Stimulated activated CD4-positive, alpha-beta T cell treated with anti-CD3 and anti-CD28 coated beads, Interleukin-15, amount 100 ng/mL, for 48 hours (primary cell): ENCODE measurements around the gene TSEN2.
"Not testable (repeated sequence)": the region's sequence is repeated elsewhere in the genome, so short reads cannot be mapped to it uniquely, and the experiment has no call there.

Source experiments
- DNase-seq, 2 donors: peaks; one replicate each; pipeline ENCODE4 v3.0.0-alpha.2; 2020; ENCODE audit warnings: low read depth in 2 of 2

TSEN2 gene

GRCh38 chr3:12503126-12503957, 19.1 kb downstream of the TSEN2 start:
- no peak for DNase-seq

- DNase-seq = no peak
Observed at GRCh38 chr3:12506201-12506709, 22.0 kb downstream of the TSEN2 start.

- DNase-seq = no peak
Observed at GRCh38 chr3:12507591-12508281, 23.5 kb downstream of the TSEN2 start.

- no peak for DNase-seq
Observed at GRCh38 chr3:12508291-12508700, 24.0 kb downstream of the TSEN2 start.

- DNase-seq = no peak
Observed at GRCh38 chr3:12509466-12509865, 25.2 kb downstream of the TSEN2 start.

- no peak for DNase-seq
Observed at GRCh38 chr3:12512534-12513118, 28.3 kb downstream of the TSEN2 start.

DNA sequence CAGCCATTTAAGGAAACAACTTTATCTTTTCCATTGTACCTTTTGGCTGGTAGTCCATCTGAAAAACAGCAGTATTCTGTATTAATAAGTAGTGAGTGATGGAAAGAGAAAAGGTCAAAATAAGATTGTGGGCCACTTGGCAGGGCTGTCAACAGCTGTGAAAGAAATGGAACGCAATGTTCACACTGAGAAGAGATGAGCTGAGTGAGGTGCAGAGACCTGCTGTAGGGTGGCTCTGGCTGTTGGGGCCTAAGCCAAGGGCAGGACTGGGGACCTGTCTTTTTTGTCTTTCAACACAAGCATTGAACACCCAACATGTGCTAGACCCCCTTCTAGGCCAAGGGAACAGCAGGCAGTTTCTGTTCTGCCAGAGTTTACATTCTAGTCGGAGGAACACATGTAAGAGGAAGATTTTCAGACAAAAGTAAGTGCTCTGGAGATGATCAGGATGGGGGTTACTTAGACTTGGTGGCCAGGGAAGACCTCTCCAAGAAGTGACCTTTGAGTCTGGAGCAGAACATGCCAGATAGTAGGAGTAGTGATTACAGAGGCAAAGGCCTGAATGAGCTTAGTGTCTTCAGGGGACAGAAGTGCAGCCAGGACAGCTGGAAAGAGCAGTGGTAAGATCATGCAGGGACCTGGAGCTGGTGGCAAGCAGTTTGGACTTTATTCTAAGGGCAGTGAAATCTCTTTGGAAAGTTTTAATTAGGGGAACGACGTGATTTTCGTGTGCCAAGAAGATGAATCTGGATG, 29.6 kb downstream of the TSEN2 start:
- DNase-seq = no peak

DNA sequence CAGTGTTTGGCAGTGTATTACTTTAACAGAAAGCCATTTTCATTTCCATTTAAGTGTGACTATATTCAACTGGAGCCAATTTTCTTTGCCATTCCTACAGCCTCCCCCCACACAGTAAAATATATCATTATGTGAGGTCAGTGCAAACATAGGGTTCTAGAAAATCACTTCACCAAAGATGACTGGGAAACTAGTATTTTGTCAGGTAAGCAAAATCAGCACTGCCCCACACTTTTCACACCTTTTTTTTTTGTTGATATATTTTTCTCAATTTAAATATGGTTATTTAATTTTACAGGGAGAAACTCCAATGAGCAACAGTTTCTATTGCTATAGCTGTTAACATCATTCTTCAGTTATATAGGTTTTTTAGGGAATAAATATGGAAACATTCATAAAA, 31.4 kb downstream of the TSEN2 start:
- no peak for DNase-seq

DNA sequence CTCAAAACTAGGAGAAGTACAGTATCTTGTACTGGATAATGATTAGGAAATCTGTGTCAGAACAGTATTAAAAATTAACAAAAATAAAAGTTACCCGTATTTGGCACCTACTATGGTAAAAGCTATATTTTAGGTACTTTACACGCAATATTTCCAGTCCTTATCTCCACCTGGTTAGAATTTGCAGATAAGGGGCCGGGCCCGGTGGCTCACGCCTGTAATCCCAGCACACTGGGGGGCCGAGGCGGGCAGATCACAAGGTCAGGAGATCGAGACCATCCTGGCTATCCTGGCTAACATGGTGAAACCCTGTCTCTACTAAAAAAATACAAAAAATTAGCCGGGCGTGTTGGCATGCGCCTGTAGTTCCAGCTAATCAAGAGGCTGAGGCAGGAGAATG, 32.6 kb downstream of the TSEN2 start:
- no peak for DNase-seq

- no peak for DNase-seq
Observed at GRCh38 chr3:12518261-12519028, 34.2 kb downstream of the TSEN2 start.

- DNase-seq = no peak
Observed at GRCh38 chr3:12521010-12521409, 36.7 kb downstream of the TSEN2 start.

DNA sequence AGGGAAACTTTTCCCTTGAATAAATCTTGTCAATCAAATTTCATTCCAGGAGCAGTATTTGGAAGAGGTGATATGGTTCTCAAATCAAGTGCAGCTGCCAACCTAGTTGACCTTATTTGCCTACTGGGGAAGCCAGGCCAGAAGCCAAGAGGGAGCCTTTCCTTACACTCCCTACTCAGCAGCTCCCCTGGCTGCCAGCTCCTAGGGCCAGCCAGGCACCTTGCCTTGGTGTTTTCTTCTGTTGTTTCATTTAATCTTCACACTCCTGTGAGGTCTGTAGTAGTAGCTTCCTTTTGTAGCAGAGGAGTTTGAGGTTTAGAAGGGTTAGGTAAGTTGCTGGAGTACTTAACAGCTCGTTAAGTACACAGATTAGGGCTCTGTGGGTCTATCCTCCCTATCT, 38.4 kb downstream of the TSEN2 start:
- DNase-seq = no peak

DNA sequence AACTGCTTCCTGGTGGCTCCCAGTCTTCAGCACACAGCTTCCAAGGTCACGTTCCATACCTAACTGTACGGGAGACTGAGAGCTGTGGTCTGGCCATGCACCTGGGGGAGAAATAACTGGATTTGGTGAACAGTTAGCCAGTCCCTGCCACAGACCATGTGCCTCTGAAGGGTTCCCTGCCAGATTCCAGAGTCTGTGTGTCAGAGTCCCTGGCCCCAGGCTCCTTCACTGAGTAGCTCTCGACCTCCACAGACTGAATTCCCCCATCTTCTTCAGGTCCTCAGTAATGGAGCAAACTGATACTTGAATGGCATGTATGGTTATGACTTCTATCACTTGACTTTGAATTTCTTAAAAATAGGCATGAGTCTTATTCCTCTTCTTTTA, 43.5 kb downstream of the TSEN2 start:
- no peak for DNase-seq

DNA sequence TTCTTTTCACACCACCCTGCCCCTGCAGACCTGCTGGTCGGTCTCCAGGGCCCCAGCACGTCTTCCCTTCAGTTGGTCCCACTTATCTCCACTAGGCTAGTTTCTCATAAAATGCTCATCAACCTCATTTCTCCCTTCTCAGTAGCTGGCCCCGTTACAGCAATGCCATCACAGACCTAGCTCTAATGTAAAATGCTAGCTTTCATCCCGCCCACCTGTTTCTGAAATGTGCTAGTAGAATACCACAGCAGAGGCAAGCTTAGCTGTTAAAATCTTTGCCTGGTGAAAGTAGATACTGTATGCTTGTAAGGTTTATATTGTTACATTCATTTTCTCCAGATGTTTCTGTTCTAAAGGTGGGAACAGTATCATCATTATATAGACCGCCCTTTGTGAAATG, 47.9 kb downstream of the TSEN2 start:
- no peak for DNase-seq

DNA sequence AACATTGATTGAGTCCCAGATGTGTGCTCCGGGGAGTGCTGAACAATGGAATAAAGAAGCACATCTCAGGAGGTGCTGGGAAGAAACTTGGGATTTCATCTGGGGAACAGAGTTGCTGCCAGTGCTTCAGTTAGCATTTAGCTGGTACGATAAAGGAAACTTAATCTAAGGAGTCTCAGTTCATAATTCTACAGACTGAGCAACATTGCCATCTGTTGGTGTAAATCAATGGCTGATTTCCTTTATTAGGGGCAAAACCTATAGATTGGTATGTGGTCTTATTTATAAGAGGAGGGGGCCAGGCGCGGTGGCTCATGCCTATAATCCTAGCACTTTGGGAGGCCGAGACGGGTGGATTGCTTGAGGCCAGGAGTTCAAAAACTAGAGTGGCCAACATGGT, 52.1 kb downstream of the TSEN2 start:
- DNase-seq = no peak

DNA sequence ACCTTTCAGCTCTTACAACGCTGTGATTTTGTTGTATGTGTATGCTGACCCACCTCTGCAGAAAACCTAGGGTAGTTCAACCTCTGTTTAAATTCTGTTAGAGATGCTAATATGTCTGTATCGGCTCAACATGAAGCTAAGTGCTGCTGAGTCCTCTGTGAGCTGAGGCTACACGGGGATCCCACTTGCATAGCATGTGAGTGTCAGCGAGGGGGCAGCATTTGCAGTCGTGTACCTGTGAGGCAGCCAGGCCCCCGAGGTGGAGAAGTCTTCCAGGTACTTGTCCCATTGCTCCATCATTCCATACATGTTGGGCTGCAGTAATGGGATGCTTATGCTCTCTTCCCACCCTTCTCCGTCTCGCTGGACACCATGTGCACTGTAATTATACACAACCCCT, 57.3 kb downstream of the TSEN2 start:
- DNase-seq = no peak

DNA sequence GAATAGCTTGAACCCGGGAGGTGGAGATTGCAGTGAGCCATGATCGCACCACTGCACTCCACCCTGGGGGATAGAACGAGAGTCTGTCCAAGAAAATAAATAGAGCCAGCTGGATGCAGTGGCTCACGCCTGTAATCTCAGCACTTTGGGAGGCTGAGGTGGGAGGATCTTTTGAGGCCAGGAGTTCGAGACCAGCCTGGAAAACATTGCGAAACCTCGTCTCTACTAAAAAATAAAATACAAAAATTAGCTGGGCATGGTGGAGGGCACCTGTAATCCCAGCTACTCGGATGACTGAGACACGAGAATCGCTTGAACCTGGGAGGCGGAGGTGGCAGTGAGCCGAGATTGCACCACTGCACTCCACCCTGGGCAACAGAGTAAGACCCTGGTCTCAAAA, 59.2 kb downstream of the TSEN2 start:
- DNase-seq = not testable (repeated sequence)

DNA sequence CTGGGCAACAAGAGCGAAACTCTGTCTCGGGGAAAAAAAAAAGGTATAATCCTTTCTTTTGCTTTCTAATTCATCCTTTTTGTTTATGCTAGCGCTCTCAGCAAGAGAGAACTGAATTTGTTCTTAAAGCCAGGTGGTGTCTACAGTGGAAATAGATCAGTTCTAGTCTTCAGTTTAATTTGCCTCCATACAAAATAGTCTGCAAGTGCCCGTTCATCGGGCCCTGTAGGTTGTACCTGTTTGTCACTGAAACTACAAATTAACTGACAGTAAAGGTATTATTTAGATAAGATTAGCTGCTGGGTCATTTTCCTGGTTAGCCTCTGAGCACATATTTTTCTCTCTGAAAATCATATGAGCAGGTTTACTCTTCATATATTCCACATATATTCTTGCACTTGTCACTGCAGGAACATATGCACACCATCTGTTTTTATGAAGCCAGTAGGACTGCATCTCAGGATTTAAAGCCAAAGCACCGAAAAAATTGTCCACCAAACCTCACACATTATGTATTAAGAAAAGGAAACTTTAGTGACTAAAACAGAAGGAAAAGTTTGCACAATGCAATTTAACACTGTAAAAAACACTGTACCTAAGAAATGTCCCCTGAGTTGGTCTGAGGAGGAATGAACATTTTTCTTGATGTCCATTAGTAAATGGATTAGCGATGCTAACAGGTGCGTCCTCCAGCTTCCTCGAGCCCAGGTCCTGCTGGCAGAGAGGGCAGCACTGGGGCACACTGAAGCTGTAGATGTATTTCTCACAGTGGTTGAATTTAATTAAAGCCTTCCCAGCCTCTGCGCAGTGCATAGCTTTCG, 60.6 kb downstream of the TSEN2 start:
- DNase-seq = no peak

GRCh38 chr3:12545473-12545791, 61.2 kb downstream of the TSEN2 start, which contains the start of gene MKRN2OS:
MKRN2OS (minus strand) TSS chr3:12545499; CDS start chr3:12545464, 35 bp downstream.
- DNase-seq = no peak

- no peak for DNase-seq
Observed at GRCh38 chr3:12549971-12550760, 65.9 kb downstream of the TSEN2 start.
